ENCODE measurements around the gene ARL14.

DNA sequence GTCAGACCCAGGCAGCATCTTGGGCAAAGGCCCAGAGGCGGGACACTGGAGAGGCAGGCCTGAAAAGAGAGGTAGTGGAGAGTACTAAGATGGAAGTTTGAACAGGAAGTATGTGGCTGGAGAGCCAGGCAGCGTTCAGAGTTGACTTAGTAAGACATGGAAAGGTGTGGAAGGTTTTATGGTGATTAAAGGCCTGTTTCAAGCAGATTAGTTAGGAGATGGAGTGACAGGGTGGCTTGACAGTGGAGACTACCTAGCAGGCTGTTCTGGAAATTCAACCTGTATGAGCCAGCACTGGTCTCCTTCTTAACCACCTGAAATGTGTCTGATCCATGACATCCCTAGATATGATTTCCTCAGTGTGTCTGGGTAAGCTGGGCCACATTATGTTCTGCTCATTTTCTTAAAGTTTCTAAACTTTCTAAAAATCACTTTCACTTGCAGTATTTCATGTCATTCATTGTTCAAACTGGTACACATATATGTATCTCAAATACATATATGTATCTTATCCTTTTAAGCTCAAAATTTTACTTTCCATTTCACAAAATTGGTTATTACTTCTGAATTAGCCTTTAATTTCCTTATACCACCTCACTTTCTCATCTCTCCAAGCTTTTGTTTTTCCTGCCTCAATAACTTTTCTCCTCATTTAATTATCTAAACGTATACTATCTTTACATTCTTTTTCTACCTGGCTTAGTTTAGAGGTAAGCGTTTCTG, 43.4 kb upstream of the ARL14 start:
- TF ChIP-seq EZH2phosphoT487 (IDR thresholded peaks at IDR 0.05; ENCODE audit: borderline replicate concordance, low read depth, low read length): no peak
- TF ChIP-seq, protein P1, sequence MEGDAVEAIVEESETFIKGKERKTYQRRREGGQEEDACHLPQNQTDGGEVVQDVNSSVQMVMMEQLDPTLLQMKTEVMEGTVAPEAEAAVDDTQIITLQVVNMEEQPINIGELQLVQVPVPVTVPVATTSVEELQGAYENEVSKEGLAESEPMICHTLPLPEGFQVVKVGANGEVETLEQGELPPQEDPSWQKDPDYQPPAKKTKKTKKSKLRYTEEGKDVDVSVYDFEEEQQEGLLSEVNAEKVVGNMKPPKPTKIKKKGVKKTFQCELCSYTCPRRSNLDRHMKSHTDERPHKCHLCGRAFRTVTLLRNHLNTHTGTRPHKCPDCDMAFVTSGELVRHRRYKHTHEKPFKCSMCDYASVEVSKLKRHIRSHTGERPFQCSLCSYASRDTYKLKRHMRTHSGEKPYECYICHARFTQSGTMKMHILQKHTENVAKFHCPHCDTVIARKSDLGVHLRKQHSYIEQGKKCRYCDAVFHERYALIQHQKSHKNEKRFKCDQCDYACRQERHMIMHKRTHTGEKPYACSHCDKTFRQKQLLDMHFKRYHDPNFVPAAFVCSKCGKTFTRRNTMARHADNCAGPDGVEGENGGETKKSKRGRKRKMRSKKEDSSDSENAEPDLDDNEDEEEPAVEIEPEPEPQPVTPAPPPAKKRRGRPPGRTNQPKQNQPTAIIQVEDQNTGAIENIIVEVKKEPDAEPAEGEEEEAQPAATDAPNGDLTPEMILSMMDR (conservative IDR thresholded peaks at IDR 0.05; ENCODE audit: low read length): no peak
